Measurements from ENCODE around the gene FCRLB.

The FCRLB gene

GRCh38 chr1:161771161-161771560 is 49.8 kb downstream of the FCRLB start:
- H3K4me2 ChIP-seq (ENCODE audit: low read length), result no peak overlapping the region
- H3K4me3 ChIP-seq (ENCODE audit: low read length), result no peak overlapping the region
- H4K20me1 ChIP-seq (ENCODE audit: control insufficient read depth, insufficient read depth, low read depth, low read length), result peaks cover 10% of the 10 kb centered on the region; the same call in 1 of the 2 replicates
- no peaks in the 10 kb centered on the region for H3F3A ChIP-seq (ENCODE audit: control insufficient read depth, insufficient read depth)
- peaks cover 99% of the 10 kb centered on the region for H3K79me2 ChIP-seq (ENCODE audit: control insufficient read depth, low read length)
- H3K36me3 ChIP-seq (ENCODE audit: control insufficient read depth, low read length), result peaks cover 21% of the 10 kb centered on the region
- peaks cover 32% of the 10 kb centered on the region for H3K4me1 ChIP-seq (ENCODE audit: control insufficient read depth, low read length)
- H3K9me2 ChIP-seq (replicated peaks; ENCODE audit: control insufficient read depth, low read length), result no peaks in the 10 kb centered on the region
- H3K9me3 ChIP-seq (ENCODE audit: control insufficient read depth, insufficient read depth, low read length), result no peaks in the 10 kb centered on the region
- TF ChIP-seq EZH2phosphoT487 (IDR thresholded peaks at IDR 0.05; ENCODE audit: borderline replicate concordance, low read length), result no peak
- TF ChIP-seq CTCF (IDR thresholded peaks at IDR 0.05; ENCODE audit: low read depth, low read length, poor library complexity, severe bottlenecking), result no peak
- H3K27ac ChIP-seq (ENCODE audit: low read depth, low read length), result no peak overlapping the region
- no peaks in the 10 kb centered on the region; the same call in 1 of the 2 replicates for H3K27me3 ChIP-seq (ENCODE audit: control insufficient read depth, low read length)

GRCh38 chr1:161771973-161772372 is 50.6 kb downstream of the FCRLB start:
- Histone ChIP-seq H3F3A (ENCODE audit: control insufficient read depth, insufficient read depth) (no peaks in the 10 kb centered on the region), H3K27ac (ENCODE audit: low read depth, low read length) (no peak overlapping the region), H3K9me2 (replicated peaks; ENCODE audit: control insufficient read depth, low read length) (no peaks in the 10 kb centered on the region), H3K4me2 (ENCODE audit: low read length) (peak overlapping the region; percentile 11; the same call in 1 of the 2 replicates), H3K27me3 (ENCODE audit: control insufficient read depth, low read length) (no peaks in the 10 kb centered on the region), H3K4me1 (ENCODE audit: control insufficient read depth, low read length) (peaks cover 30% of the 10 kb centered on the region), H3K36me3 (ENCODE audit: control insufficient read depth, low read length) (peaks cover 14% of the 10 kb centered on the region), H3K4me3 (ENCODE audit: low read length) (no peak overlapping the region), H3K9me3 (ENCODE audit: control insufficient read depth, insufficient read depth, low read length) (no peaks in the 10 kb centered on the region), H4K20me1 (ENCODE audit: control insufficient read depth, insufficient read depth, low read depth, low read length) (peaks cover 4% of the 10 kb centered on the region; the same call in 1 of the 2 replicates), H3K79me2 (ENCODE audit: control insufficient read depth, low read length) (peaks cover 99% of the 10 kb centered on the region)
- TF ChIP-seq EZH2phosphoT487 (IDR thresholded peaks at IDR 0.05; ENCODE audit: borderline replicate concordance, low read length), result no peak
- TF ChIP-seq CTCF (IDR thresholded peaks at IDR 0.05; ENCODE audit: low read depth, low read length, poor library complexity, severe bottlenecking), result no peak

- Histone ChIP-seq H3K4me3 (ENCODE audit: low read length) (no peak overlapping the region), H3K4me2 (ENCODE audit: low read length) (peak overlapping the region; percentile 11; the same call in 1 of the 2 replicates), H3K36me3 (ENCODE audit: control insufficient read depth, low read length) (peaks cover 14% of the 10 kb centered on the region), H3K27me3 (ENCODE audit: control insufficient read depth, low read length) (no peaks in the 10 kb centered on the region), H3K9me2 (replicated peaks; ENCODE audit: control insufficient read depth, low read length) (no peaks in the 10 kb centered on the region), H3F3A (ENCODE audit: control insufficient read depth, insufficient read depth) (peaks cover 4% of the 10 kb centered on the region; the same call in 1 of the 2 replicates), H4K20me1 (ENCODE audit: control insufficient read depth, insufficient read depth, low read depth, low read length) (0 out of 2 replicates have a peak, but pooled peaks cover 3% of the 10 kb centered on the region), H3K79me2 (ENCODE audit: control insufficient read depth, low read length) (peaks cover 99% of the 10 kb centered on the region), H3K27ac (ENCODE audit: low read depth, low read length) (no peak overlapping the region), H3K4me1 (ENCODE audit: control insufficient read depth, low read length) (peaks cover 30% of the 10 kb centered on the region), H3K9me3 (ENCODE audit: control insufficient read depth, insufficient read depth, low read length) (no peaks in the 10 kb centered on the region)
- no peak for TF ChIP-seq CTCF (IDR thresholded peaks at IDR 0.05; ENCODE audit: low read depth, low read length, poor library complexity, severe bottlenecking)
Observed at GRCh38 chr1:161772397-161772796, 51.1 kb downstream of the FCRLB start.

All from DOHH2 (cell line).